C4-2B (cell line): ENCODE results near the gene ACAD10.

Source experiments
- H3K27ac ChIP-seq: fragments of 450-650 bp; 2 replicates; pipeline ENCODE4 v1.5.1; 2017
- CTCF ChIP-seq: fragments of 450-650 bp; conservative IDR thresholded peaks from 2 replicates; pipeline ENCODE4 v1.5.1; 2017; ENCODE audit warnings: mild to moderate bottlenecking
- ZFX ChIP-seq: fragments of 450-650 bp; IDR thresholded peaks from 2 replicates; pipeline ENCODE4 v1.6.1; 2017

The ACAD10 gene

GRCh38 chr12:111685811-111686573, at the start of gene ACAD10, which contains the start of gene BRAP:
Gene ACAD10, plus strand, starts transcription at chr12:111686053. Its CDS starts 6,657 bp downstream, at chr12:111692710.
Gene BRAP, minus strand, starts transcription at chr12:111685956. Its CDS starts 164 bp downstream, at chr12:111685792.
- peak within 1 kb of the TSS; percentile 86 for H3K27ac ChIP-seq
- TF ChIP-seq ZFX (peak; percentile 41), CTCF (no peak)

- no peak for TF ChIP-seq CTCF
- TF ChIP-seq ZFX, result no peak
- peak overlapping the region; percentile 18 for H3K27ac ChIP-seq
Observed at GRCh38 chr12:111636209-111636945, 49.5 kb upstream of the ACAD10 start.

- no peak for TF ChIP-seq ZFX
- TF ChIP-seq CTCF, result no peak
- no peak overlapping the region for H3K27ac ChIP-seq
Observed at GRCh38 chr12:111638556-111638955, 47.3 kb upstream of the ACAD10 start.

GRCh38 chr12:111640506-111640905, 45.3 kb upstream of the ACAD10 start:
- TF ChIP-seq ZFX (no peak), CTCF (no peak)

GRCh38 chr12:111642681-111643426, 43.0 kb upstream of the ACAD10 start:
- no peak overlapping the region; the same call in 1 of the 2 replicates for H3K27ac ChIP-seq

More at GRCh38 chr12:111640506-111640905, 45.3 kb upstream of the ACAD10 start:
- H3K27ac ChIP-seq, result no peak overlapping the region

GRCh38 chr12:111643427-111643826, 42.4 kb upstream of the ACAD10 start:
- no peak overlapping the region; the same call in 1 of the 2 replicates for H3K27ac ChIP-seq

More at GRCh38 chr12:111642681-111643426, 43.0 kb upstream of the ACAD10 start:
- TF ChIP-seq ZFX, result no peak
- no peak for TF ChIP-seq CTCF

More at GRCh38 chr12:111643427-111643826, 42.4 kb upstream of the ACAD10 start:
- TF ChIP-seq ZFX, result no peak
- TF ChIP-seq CTCF, result no peak
